Smooth muscle cell (in vitro differentiated cells): Measurements from ENCODE around the gene GALNT6. TPM values are rescaled to one million over a fixed set of nuclear protein-coding genes. Genes with fewer than 3 reads are reported as not detected.

ENCODE experiments used
- DNase-seq: peaks from one replicate; lab custom pipeline; 2025; ENCODE audit not compliant: unreplicated experiment; lab: John Stamatoyannopoulos, UW
- H2AFZ ChIP-seq: fragments of 200-600 bp; sonication (generic); 2 replicates; pipeline ENCODE4 v1.6.0; 2016; ENCODE audit warnings: antibody characterized with exemption, low read depth, mild to moderate bottlenecking
- H3F3A ChIP-seq: fragments of 200-600 bp; sonication (generic); 2 replicates; pipeline ENCODE4 v1.6.0; 2017; ENCODE audit warnings: antibody characterized with exemption, low read depth
- H3K27ac ChIP-seq: fragments of 200-600 bp; sonication (generic); 2 replicates; pipeline ENCODE4 v1.5.1; 2016; ENCODE audit warnings: low read depth, mild to moderate bottlenecking
- H3K27me3 ChIP-seq: fragments of 200-600 bp; sonication (generic); 2 replicates; pipeline ENCODE4 v1.6.1; 2016; ENCODE audit warnings: low read depth, mild to moderate bottlenecking
- H3K36me3 ChIP-seq: fragments of 200-600 bp; sonication (generic); 2 replicates; pipeline ENCODE4 v1.5.1; 2016; ENCODE audit warnings: low read depth
- H3K4me1 ChIP-seq: fragments of 200-600 bp; sonication (generic); 2 replicates; pipeline ENCODE4 v1.5.1; 2016; ENCODE audit warnings: low read depth
- H3K4me2 ChIP-seq: fragments of 200-600 bp; sonication (generic); 2 replicates; pipeline ENCODE4 v1.6.0; 2016; ENCODE audit warnings: mild to moderate bottlenecking
- H3K4me3 ChIP-seq: fragments of 200-600 bp; sonication (generic); 2 replicates; pipeline ENCODE4 v1.5.1; 2016; ENCODE audit warnings: mild to moderate bottlenecking
- H3K79me2 ChIP-seq: fragments of 200-600 bp; sonication (generic); 2 replicates; pipeline ENCODE4 v1.6.0; 2016; ENCODE audit warnings: low read depth, mild to moderate bottlenecking
- H3K9ac ChIP-seq: fragments of 200-600 bp; sonication (generic); 2 replicates; pipeline ENCODE4 v1.6.0; 2016; ENCODE audit warnings: low read depth
- H3K9me3 ChIP-seq: fragments of 200-600 bp; sonication (generic); replicated peaks from 2 replicates; pipeline ENCODE4 v1.5.1; 2016; ENCODE audit warnings: low read depth
- H4K20me1 ChIP-seq: fragments of 200-600 bp; sonication (generic); 2 replicates; pipeline ENCODE4 v1.6.0; 2016; ENCODE audit warnings: low read depth
- CTCF ChIP-seq: fragments of 200-600 bp; sonication (generic); IDR thresholded peaks from 2 replicates; pipeline ENCODE4 v1.5.1; 2017; ENCODE audit warnings: borderline replicate concordance, mild to moderate bottlenecking, antibody characterized with exemption; ENCODE audit not compliant: insufficient read depth, poor library complexity, severe bottlenecking
- WGBS: methylation state at CpG from one replicate; pipeline ENCODE4 v1.1.7; 2016; ENCODE audit warnings: low lambda C conversion rate; 5-methylcytosine and 5-hydroxymethylcytosine counted together
- polyA plus RNA-seq: library from polyadenylated mRNA; unstranded; fragments of >200 nt; fragmentation: Nextera tagmentation; extraction: Ambion mirVana; gene quantifications from 2 replicates; pipeline ENCODE4 v1.2.1, GENCODE V29; 2016
- total RNA-seq: library from RNA; depleted of rRNA; stranded (reverse); fragments of >200 nt; gene quantifications from 2 replicates; pipeline ENCODE4 v1.2.3, GENCODE V29; 2014

The GALNT6 gene
- total and polyA plus RNA-seq, 2 experiments from 2014 or later = 7.8 to 55.6 TPM

GRCh38 chr12:51434305-51434704 is 43.1 kb upstream of the GALNT6 start:
- Histone ChIP-seq H3K9me3 (no peaks in the 10 kb centered on the region), H3K9ac (no peak overlapping the region), H3K4me3 (no peak overlapping the region), H2AFZ (no peak overlapping the region), H3K27me3 (no peaks in the 10 kb centered on the region), H3K79me2 (no peaks in the 10 kb centered on the region), H3K27ac (no peak overlapping the region), H3K4me1 (no peaks in the 10 kb centered on the region), H3K4me2 (no peak overlapping the region), H4K20me1 (no peaks in the 10 kb centered on the region), H3F3A (no peaks in the 10 kb centered on the region), H3K36me3 (no peaks in the 10 kb centered on the region)
- TF ChIP-seq CTCF = no peak
- WGBS = 98% methylated on average over 1 of the region's 1 CpG
- DNase-seq = no peak

DNA sequence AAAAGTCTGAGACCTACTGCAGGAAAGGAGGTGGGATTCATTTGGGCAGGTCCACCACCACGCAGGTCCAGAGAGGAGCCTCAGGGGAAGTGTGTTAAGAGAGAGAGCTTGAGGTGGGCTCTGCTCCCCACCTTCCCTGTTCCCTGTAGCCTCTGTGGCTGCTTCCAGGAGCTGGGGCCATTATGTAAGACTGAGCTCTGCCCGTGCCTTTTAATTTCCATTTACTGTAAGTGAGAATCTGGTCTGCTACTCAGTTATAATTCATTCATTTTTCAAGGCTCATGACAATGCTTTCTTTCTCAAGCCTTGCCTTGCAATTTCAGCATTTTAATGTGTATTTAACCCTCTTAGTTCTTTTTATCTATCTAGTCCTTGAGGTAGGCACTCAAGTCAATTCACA is 41.7 kb upstream of the GALNT6 start:
- no peaks in the 10 kb centered on the region for H3F3A ChIP-seq
- no peaks in the 10 kb centered on the region for H4K20me1 ChIP-seq
- H3K4me2 ChIP-seq = no peak overlapping the region
- H3K27ac ChIP-seq = no peak overlapping the region
- TF ChIP-seq CTCF = no peak
- no peak overlapping the region for H3K4me3 ChIP-seq
- no peak overlapping the region for H2AFZ ChIP-seq
- H3K36me3 ChIP-seq = no peaks in the 10 kb centered on the region
- 85% methylated on average over 2 of the region's 2 CpGs for WGBS
- no peak for DNase-seq
- H3K4me1 ChIP-seq = no peaks in the 10 kb centered on the region
- no peaks in the 10 kb centered on the region for H3K27me3 ChIP-seq
- H3K9ac ChIP-seq = no peak overlapping the region
- no peaks in the 10 kb centered on the region for H3K79me2 ChIP-seq
- H3K9me3 ChIP-seq = no peaks in the 10 kb centered on the region

DNA sequence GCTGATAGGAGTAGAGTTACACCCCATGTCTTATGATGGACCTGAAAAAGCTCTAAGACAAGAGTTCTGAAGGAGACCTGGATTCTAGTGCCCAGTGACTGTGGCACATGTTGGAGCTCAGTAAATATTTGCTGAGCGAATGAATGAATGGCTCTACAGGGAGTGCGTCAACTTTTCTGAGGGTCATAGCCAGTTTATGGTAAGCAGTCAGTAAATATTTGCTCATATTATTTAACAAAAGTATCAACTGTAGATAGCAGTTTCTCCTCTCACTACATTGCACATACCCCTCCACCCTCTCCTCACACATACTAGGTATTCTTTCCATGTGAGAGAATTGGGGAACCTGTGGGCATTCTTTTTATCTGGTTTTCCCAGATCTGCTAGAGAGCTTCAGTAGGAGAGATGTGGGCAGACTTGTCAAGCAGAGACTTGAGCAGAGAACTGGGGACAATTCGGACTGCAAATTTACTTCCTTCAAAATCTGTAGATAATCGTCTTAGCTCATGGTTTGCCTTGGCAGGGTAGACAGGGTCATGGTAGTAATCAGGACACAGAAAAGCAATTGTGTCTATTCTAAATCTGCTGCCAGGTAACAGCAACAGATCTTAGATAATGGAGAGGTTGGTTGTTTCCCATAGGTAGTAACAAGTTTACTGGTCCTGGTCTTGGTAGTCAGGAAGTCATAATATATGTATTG is 39.1 kb upstream of the GALNT6 start:
- Histone ChIP-seq H3K4me3 (no peak overlapping the region), H3K79me2 (no peaks in the 10 kb centered on the region), H3K9me3 (no peaks in the 10 kb centered on the region), H3K27ac (no peak overlapping the region), H3K9ac (no peak overlapping the region), H2AFZ (no peak overlapping the region), H3K4me1 (no peaks in the 10 kb centered on the region), H3K27me3 (no peaks in the 10 kb centered on the region), H3K4me2 (no peak overlapping the region), H3K36me3 (no peaks in the 10 kb centered on the region), H4K20me1 (no peaks in the 10 kb centered on the region), H3F3A (no peaks in the 10 kb centered on the region)
- no peak for DNase-seq
- TF ChIP-seq CTCF = no peak
- 73% methylated on average over 4 of the region's 4 CpGs for WGBS

GRCh38 chr12:51429700-51430099 is 38.5 kb upstream of the GALNT6 start:
- H3K4me2 ChIP-seq = no peak overlapping the region
- H3K9ac ChIP-seq = no peak overlapping the region
- H2AFZ ChIP-seq = no peak overlapping the region
- H4K20me1 ChIP-seq = no peaks in the 10 kb centered on the region
- no peak for TF ChIP-seq CTCF
- no peak overlapping the region for H3K4me3 ChIP-seq
- DNase-seq = no peak
- H3K9me3 ChIP-seq = no peaks in the 10 kb centered on the region
- no peak overlapping the region for H3K27ac ChIP-seq
- no peaks in the 10 kb centered on the region for H3K36me3 ChIP-seq
- no peaks in the 10 kb centered on the region for H3K27me3 ChIP-seq
- 95% methylated on average over 4 of the region's 4 CpGs for WGBS
- H3K79me2 ChIP-seq = no peaks in the 10 kb centered on the region
- H3K4me1 ChIP-seq = no peaks in the 10 kb centered on the region
- no peaks in the 10 kb centered on the region for H3F3A ChIP-seq
